Endothelial cell of umbilical vein (primary cell): ENCODE measurements around the gene DBI. TPM values are rescaled to one million over a fixed set of nuclear protein-coding genes. Genes with fewer than 3 reads are reported as not detected.

Experiments used
- BruUV-seq: library from RNA; stranded (reverse); fragments of 400-500 nt; replicated peaks from 2 replicates; lab custom pipeline; 2021; lab: Mats Ljungman, UMichigan
- CTCF ChIA-PET: fragments of 300-600, 350-600 bp; sonication (Branson Sonifier 250); formaldehyde crosslinking; loops from one replicate; lab custom pipeline; 2021; ENCODE audit warnings: antibody characterized with exemption, inconsistent platforms; lab: Charles Lee
- POLR2A ChIA-PET: fragments of 300-600, 350-600 bp; sonication (Branson Sonifier 250); formaldehyde crosslinking; loops from one replicate; lab custom pipeline; 2021; ENCODE audit warnings: antibody characterized with exemption, inconsistent platforms; lab: Charles Lee
- DNase-seq: peaks from one replicate; pipeline ENCODE4 v3.0.0-alpha.2; 2011; ENCODE audit warnings: low read depth, low spot score
- FAIRE-seq: peaks from 2 replicates; lab custom pipeline; 2011; peaks lifted over from hg19 to GRCh38; lab: Jason Lieb, UNC
- H2AFZ ChIP-seq: 2 replicates; pipeline ENCODE4 v1.6.0; 2012; ENCODE audit warnings: low read depth, low read length, control low read depth, inconsistent platforms
- H3K27ac ChIP-seq: 2 replicates; pipeline ENCODE4 v1.5.1; 2011; ENCODE audit warnings: low read depth, mild to moderate bottlenecking, control low read depth, low read length, moderate library complexity; ENCODE audit not compliant: insufficient read depth
- H3K27me3 ChIP-seq, 2 experiments: 2 replicates each; pipeline versions ENCODE4 v1.6.0 to v1.6.1; 2011; ENCODE audit warnings: low read length in 2 of 2, mixed read lengths in 1 of 2; ENCODE audit not compliant: control insufficient read depth in 2 of 2, insufficient read depth in 2 of 2
- H3K36me3 ChIP-seq, 2 experiments: 2 replicates in 1 of 2; 3 replicates in 1 of 2; pipeline ENCODE4 v1.5.1; 2011; ENCODE audit warnings: low read length in 2 of 2, mild to moderate bottlenecking in 1 of 2, moderate library complexity in 1 of 2; ENCODE audit not compliant: control insufficient read depth in 2 of 2, insufficient read depth in 2 of 2; ENCODE audit errors: extremely low read depth in 1 of 2
- H3K4me1 ChIP-seq: 3 replicates; pipeline ENCODE4 v1.5.1; 2011; ENCODE audit warnings: mild to moderate bottlenecking, low read length; ENCODE audit not compliant: control insufficient read depth, insufficient read depth; ENCODE audit errors: extremely low read depth
- H3K4me2 ChIP-seq: 2 replicates; pipeline ENCODE4 v1.6.1; 2011; ENCODE audit warnings: low read length, control low read depth, mixed read lengths; ENCODE audit not compliant: insufficient read depth
- H3K4me3 ChIP-seq, 3 experiments: fragments of 200-600 bp in 1 of 3; sonication (generic), shearing (Covaris generic) in 1 of 3; replicated peaks in 1 of 3; 2 replicates each; pipeline ENCODE4 v1.5.1; 2011 to 2016; ENCODE audit warnings: control low read depth in 3 of 3, low read length in 3 of 3, mild to moderate bottlenecking in 2 of 3, inconsistent platforms in 1 of 3, low read depth in 1 of 3, moderate library complexity in 1 of 3; ENCODE audit not compliant: insufficient read depth in 1 of 3
- H3K79me2 ChIP-seq: 2 replicates; pipeline ENCODE4 v1.6.0; 2012; ENCODE audit warnings: low read length, inconsistent platforms; ENCODE audit not compliant: control insufficient read depth, insufficient read depth
- H3K9ac ChIP-seq: replicated peaks from 2 replicates; pipeline ENCODE3; 2011; ENCODE audit warnings: low read length, control low read depth; ENCODE audit not compliant: insufficient read depth; ENCODE audit errors: extremely low read depth
- H3K9me1 ChIP-seq: replicated peaks from 3 replicates; pipeline ENCODE4 v1.6.0; 2011; ENCODE audit warnings: mild to moderate bottlenecking, low read length; ENCODE audit not compliant: control insufficient read depth, insufficient read depth; ENCODE audit errors: extremely low read depth
- H3K9me3 ChIP-seq: replicated peaks from 2 replicates; pipeline ENCODE4 v1.5.1; 2012; ENCODE audit warnings: low read length, inconsistent platforms; ENCODE audit not compliant: control insufficient read depth, insufficient read depth
- H4K20me1 ChIP-seq: replicated peaks from 2 replicates; pipeline ENCODE3; 2011; ENCODE audit warnings: mild to moderate bottlenecking, low read length; ENCODE audit not compliant: control insufficient read depth, insufficient read depth; ENCODE audit errors: extremely low read depth
- FOS ChIP-seq: IDR thresholded peaks from 2 replicates; pipeline ENCODE4 v1.6.1; 2011; ENCODE audit warnings: mild to moderate bottlenecking, low read length, moderate library complexity, borderline replicate concordance; ENCODE audit not compliant: insufficient read depth
- GATA2 ChIP-seq: IDR thresholded peaks from 2 replicates; pipeline ENCODE4 v1.7.0; 2011; ENCODE audit warnings: low read depth, mild to moderate bottlenecking, moderate library complexity, mixed read lengths, low read length; ENCODE audit not compliant: insufficient read length, insufficient read depth
- JUN ChIP-seq: IDR thresholded peaks from 2 replicates; pipeline ENCODE4 v1.6.1; 2011; ENCODE audit warnings: borderline replicate concordance, low read depth; ENCODE audit not compliant: insufficient read length, insufficient read depth
- MYC ChIP-seq: IDR thresholded peaks from one replicate; pipeline ENCODE4 v1.6.1; 2011; ENCODE audit warnings: mild to moderate bottlenecking, low read depth, low read length
- POLR2A ChIP-seq: IDR thresholded peaks from 2 replicates; pipeline ENCODE4 v1.6.1; 2012; ENCODE audit warnings: low read depth, mild to moderate bottlenecking, control low read depth, low read length
- dilution Hi-C: fragments of 300-500 bp; cut with MboI; formaldehyde crosslinking; loops from one replicate; pipeline ENCODE4 v1.15.0; 2019; ENCODE audit warnings: low sequenced_read_pairs; ENCODE audit not compliant: extremely low pct_ligation_motif_present
- intact Hi-C: fragments of 100-400 bp; cut with micrococcal nuclease; formaldehyde crosslinking; loops from one replicate; pipeline ENCODE4 v1.10.0; 2022
- polyA plus RNA-seq, 4 experiments: library from polyadenylated mRNA; depleted of rRNA in 3 of 4; stranded (reverse) in 3 of 4; unstranded in 1 of 4; fragments of >200 nt; gene quantifications; 2 replicates each; pipeline versions ENCODE4 v1.2.1 to v1.2.3, GENCODE V29; 2011 to 2012; ENCODE audit warnings: missing spikeins in 1 of 4
- total RNA-seq: library from RNA; stranded (reverse); gene quantifications from 2 replicates; pipeline ENCODE4 v1.2.3, GENCODE V29; 2021
- TF ChIP-seq, protein P1 (sequence below), 2 donors: IDR thresholded peaks; 1 replicate in 1 of 2; 2 replicates in 1 of 2; pipeline ENCODE4 v1.5.1; 2011; ENCODE audit warnings: low read length in 2 of 2, mild to moderate bottlenecking in 2 of 2, moderate library complexity in 2 of 2, control low read depth in 1 of 2, inconsistent platforms in 1 of 2, low read depth in 1 of 2; ENCODE audit not compliant: insufficient read depth in 1 of 2; ENCODE audit errors: extremely low read depth in 1 of 2
- TF ChIP-seq, protein P2 (sequence below): IDR thresholded peaks from 2 replicates; pipeline ENCODE4 v1.6.1; 2011; ENCODE audit not compliant: insufficient read depth, insufficient read length

The DBI gene
- total and polyA plus RNA-seq, 2 donors (not counting 3 experiments of a cell fraction or from before 2014, with no cell fraction given) = 214 to 233 TPM

DNA sequence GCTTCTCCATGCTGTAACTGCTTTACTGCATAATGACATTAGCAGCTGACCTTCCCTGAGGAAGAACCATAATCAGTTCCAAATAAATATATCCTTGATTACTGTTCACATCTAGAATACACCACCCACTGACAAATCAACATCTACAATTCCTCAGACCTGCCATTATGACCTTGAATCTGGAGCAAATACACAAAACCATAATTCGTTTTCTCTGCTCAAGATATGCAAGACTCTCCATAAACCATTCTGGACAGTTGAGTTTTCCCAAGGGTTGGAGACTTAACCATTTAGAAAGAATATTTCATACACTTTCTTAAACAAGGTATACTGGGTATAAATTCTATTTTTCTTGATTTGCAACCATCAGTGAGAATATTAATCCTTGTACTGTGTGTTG is 11.9 kb upstream of the DBI start:
- CTCF ChIA-PET = no interaction called here

DNA sequence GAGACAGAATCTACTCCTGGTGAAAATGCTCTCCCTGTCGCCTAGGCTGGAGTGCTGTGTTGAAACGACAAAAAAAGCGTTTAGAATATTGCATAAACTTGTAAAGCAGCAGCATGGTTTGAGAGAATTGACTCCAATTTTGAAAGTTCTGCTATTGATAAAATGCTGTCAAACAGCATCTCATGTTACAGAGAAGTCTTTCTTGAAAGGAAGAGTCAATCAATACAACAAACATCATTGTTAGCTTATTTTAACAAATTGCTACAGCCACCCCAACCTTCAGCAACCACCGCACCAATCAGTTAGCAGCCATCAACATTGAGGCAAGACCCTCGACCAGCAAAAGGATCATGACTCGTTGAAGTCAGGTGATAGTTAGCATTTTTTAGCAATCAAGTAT is 7.0 kb upstream of the DBI start:
- no TSS peak for BruUV-seq
- no peaks in the 10 kb centered on the region for H3K36me3 ChIP-seq
- H4K20me1 ChIP-seq = no peaks in the 10 kb centered on the region
- no peaks in the 10 kb centered on the region for H3K79me2 ChIP-seq
- no peaks in the 10 kb centered on the region for H3K4me1 ChIP-seq
- no peak overlapping the region for H3K4me2 ChIP-seq
- no peak overlapping the region for H3K27ac ChIP-seq
- intact Hi-C loops = loop anchor here (10.0 kb wide), 1 partner anchor 105 kb away; no protein-coding TSS in a partner anchor
- dilution Hi-C loops = no loop called here
- no peak for DNase-seq
- no peak overlapping the region for H2AFZ ChIP-seq
- TF ChIP-seq GATA2 = no peak
- TF ChIP-seq, protein P1, sequence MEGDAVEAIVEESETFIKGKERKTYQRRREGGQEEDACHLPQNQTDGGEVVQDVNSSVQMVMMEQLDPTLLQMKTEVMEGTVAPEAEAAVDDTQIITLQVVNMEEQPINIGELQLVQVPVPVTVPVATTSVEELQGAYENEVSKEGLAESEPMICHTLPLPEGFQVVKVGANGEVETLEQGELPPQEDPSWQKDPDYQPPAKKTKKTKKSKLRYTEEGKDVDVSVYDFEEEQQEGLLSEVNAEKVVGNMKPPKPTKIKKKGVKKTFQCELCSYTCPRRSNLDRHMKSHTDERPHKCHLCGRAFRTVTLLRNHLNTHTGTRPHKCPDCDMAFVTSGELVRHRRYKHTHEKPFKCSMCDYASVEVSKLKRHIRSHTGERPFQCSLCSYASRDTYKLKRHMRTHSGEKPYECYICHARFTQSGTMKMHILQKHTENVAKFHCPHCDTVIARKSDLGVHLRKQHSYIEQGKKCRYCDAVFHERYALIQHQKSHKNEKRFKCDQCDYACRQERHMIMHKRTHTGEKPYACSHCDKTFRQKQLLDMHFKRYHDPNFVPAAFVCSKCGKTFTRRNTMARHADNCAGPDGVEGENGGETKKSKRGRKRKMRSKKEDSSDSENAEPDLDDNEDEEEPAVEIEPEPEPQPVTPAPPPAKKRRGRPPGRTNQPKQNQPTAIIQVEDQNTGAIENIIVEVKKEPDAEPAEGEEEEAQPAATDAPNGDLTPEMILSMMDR (IDR thresholded peaks at IDR 0.05; ENCODE audit: extremely low read depth in 1 of 2, insufficient read depth in 1 of 2, low read depth in 1 of 2, low read length in 2 of 2) = no peak
- no peak for TF ChIP-seq POLR2A
- TF ChIP-seq FOS = no peak
- TF ChIP-seq, protein P2, sequence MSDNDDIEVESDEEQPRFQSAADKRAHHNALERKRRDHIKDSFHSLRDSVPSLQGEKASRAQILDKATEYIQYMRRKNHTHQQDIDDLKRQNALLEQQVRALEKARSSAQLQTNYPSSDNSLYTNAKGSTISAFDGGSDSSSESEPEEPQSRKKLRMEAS = no peak
- no peak for TF ChIP-seq MYC
- TF ChIP-seq JUN = no peak
- H3K4me3 ChIP-seq = no peak overlapping the region
- no peaks in the 10 kb centered on the region for H3K9me3 ChIP-seq
- no peaks in the 10 kb centered on the region for H3K9me1 ChIP-seq
- CTCF ChIA-PET = no interaction called here
- FAIRE-seq = no peak
- H3K27me3 ChIP-seq = no peaks in the 10 kb centered on the region
- H3K9ac ChIP-seq = no peak overlapping the region
- POLR2A ChIA-PET = no interaction called here

More for the DNA sequence above, 11.9 kb upstream of the DBI start:
- Histone ChIP-seq H4K20me1 (no peaks in the 10 kb centered on the region), H2AFZ (no peak overlapping the region), H3K79me2 (no peaks in the 10 kb centered on the region), H3K9me1 (no peaks in the 10 kb centered on the region), H3K36me3 (no peaks in the 10 kb centered on the region), H3K9me3 (no peaks in the 10 kb centered on the region), H3K27ac (no peak overlapping the region), H3K27me3 (no peaks in the 10 kb centered on the region), H3K4me2 (no peak overlapping the region), H3K4me3 (no peak overlapping the region), H3K4me1 (no peaks in the 10 kb centered on the region), H3K9ac (no peak overlapping the region)
- TF ChIP-seq MYC (no peak), JUN (no peak)
- TF ChIP-seq, protein P1 (IDR thresholded peaks at IDR 0.05; ENCODE audit: extremely low read depth in 1 of 2, insufficient read depth in 1 of 2, low read depth in 1 of 2, low read length in 2 of 2) = no peak
- TF ChIP-seq, protein P2 = no peak
- FAIRE-seq (no peak), DNase-seq (no peak)
- POLR2A ChIA-PET = no interaction called here
- intact Hi-C loops (no loop called here), dilution Hi-C loops (no loop called here)
- no TSS peak for BruUV-seq
